ELF-1 (cell line): Measurements from ENCODE around the gene CFAP99.

Source experiments
- DNase-seq: peaks from one replicate; pipeline ENCODE4 v3.0.0-alpha.2; 2016; ENCODE audit warnings: low read depth, low spot score

CFAP99 gene

GRCh38 chr4:2468456-2469191, 49.9 kb downstream of the CFAP99 start, which contains the start of gene RNF4:
RNF4 (plus strand) TSS chr4:2469106; CDS start chr4:2490494, 21,388 bp downstream.
- DNase-seq = peak; percentile 98

- peak; percentile 58 for DNase-seq
Measured at GRCh38 chr4:2469192-2469984, 50.6 kb downstream of the CFAP99 start.

- no peak for DNase-seq
Measured at GRCh38 chr4:2470791-2471190, 52.0 kb downstream of the CFAP99 start.

GRCh38 chr4:2472187-2472586, 53.4 kb downstream of the CFAP99 start:
- DNase-seq = no peak

GRCh38 chr4:2478229-2478628, 59.5 kb downstream of the CFAP99 start:
- DNase-seq = peak; percentile 35

GRCh38 chr4:2480649-2481048, 61.9 kb downstream of the CFAP99 start:
- DNase-seq = no peak

GRCh38 chr4:2482192-2482591, 63.4 kb downstream of the CFAP99 start:
- DNase-seq = no peak

- DNase-seq = no peak
Measured at GRCh38 chr4:2482693-2483092, 63.9 kb downstream of the CFAP99 start.

GRCh38 chr4:2483237-2483636, 64.5 kb downstream of the CFAP99 start:
- DNase-seq = no peak

- DNase-seq = no peak
Measured at GRCh38 chr4:2484185-2484584, 65.4 kb downstream of the CFAP99 start.

GRCh38 chr4:2484993-2485392, 66.2 kb downstream of the CFAP99 start:
- DNase-seq = no peak

- no peak for DNase-seq
Measured at GRCh38 chr4:2485956-2486355, 67.2 kb downstream of the CFAP99 start.

- no peak for DNase-seq
Measured at GRCh38 chr4:2486981-2487380, 68.2 kb downstream of the CFAP99 start.

GRCh38 chr4:2487632-2488031, 68.9 kb downstream of the CFAP99 start:
- no peak for DNase-seq

GRCh38 chr4:2489081-2489805, 70.5 kb downstream of the CFAP99 start:
- DNase-seq = no peak

GRCh38 chr4:2489841-2490552, 71.2 kb downstream of the CFAP99 start:
- DNase-seq = no peak

GRCh38 chr4:2492970-2493369, 74.2 kb downstream of the CFAP99 start:
- DNase-seq = no peak

- DNase-seq = no peak
Measured at GRCh38 chr4:2494992-2495391, 76.2 kb downstream of the CFAP99 start.

- no peak for DNase-seq
Measured at GRCh38 chr4:2497324-2497723, 78.6 kb downstream of the CFAP99 start.

- no peak for DNase-seq
Measured at GRCh38 chr4:2497931-2498330, 79.2 kb downstream of the CFAP99 start.

- no peak for DNase-seq
Measured at GRCh38 chr4:2500547-2500946, 81.8 kb downstream of the CFAP99 start.
